DND-41 (cell line): ENCODE results near the gene UGT1A1.

Source experiments
- ATAC-seq: fragments of 200-7000 bp; cut with Tn5 transposase; 3 replicates; pipeline ENCODE4 v1.9.1; 2021; ENCODE audit warnings: low read depth; ENCODE audit not compliant: insufficient read depth
- DNase-seq: peaks from one replicate; pipeline ENCODE4 v3.0.0-alpha.2; 2020
- H2AFZ ChIP-seq: 2 replicates; pipeline ENCODE4 v1.6.0; 2012; ENCODE audit warnings: low read depth, low read length
- H3K27ac ChIP-seq: 2 replicates; pipeline ENCODE4 v1.5.1; 2012; ENCODE audit warnings: low read length, inconsistent platforms
- H3K27me3 ChIP-seq: fragments of 200-600 bp; sonication (generic); 2 replicates; pipeline ENCODE4 v1.6.0; 2012; ENCODE audit warnings: low read length, mild to moderate bottlenecking, inconsistent platforms; ENCODE audit not compliant: insufficient read depth, poor library complexity
- H3K36me3 ChIP-seq: 2 replicates; pipeline ENCODE4 v1.5.1; 2012; ENCODE audit warnings: low read length, inconsistent platforms; ENCODE audit not compliant: insufficient read depth
- H3K4me1 ChIP-seq: 2 replicates; pipeline ENCODE4 v1.5.1; 2012; ENCODE audit warnings: mild to moderate bottlenecking, low read length; ENCODE audit not compliant: insufficient read depth
- H3K4me2 ChIP-seq: 2 replicates; pipeline ENCODE4 v1.6.0; 2012; ENCODE audit warnings: mild to moderate bottlenecking, moderate library complexity, low read length, inconsistent platforms; ENCODE audit not compliant: insufficient read depth
- H3K4me3 ChIP-seq, 2 experiments: fragments of 200-600 bp in 1 of 2; shearing (Covaris generic) in 1 of 2; 2 replicates each; pipeline ENCODE4 v1.5.1; 2012 to 2016; ENCODE audit warnings: inconsistent platforms in 2 of 2, low read length in 2 of 2, mild to moderate bottlenecking in 2 of 2, low read depth in 1 of 2, moderate library complexity in 1 of 2
- H3K79me2 ChIP-seq: 2 replicates; pipeline ENCODE4 v1.6.0; 2012; ENCODE audit warnings: low read length, inconsistent platforms; ENCODE audit not compliant: insufficient read depth
- H3K9ac ChIP-seq: 2 replicates; pipeline ENCODE4 v1.6.0; 2012; ENCODE audit warnings: low read depth, mild to moderate bottlenecking, inconsistent platforms, low read length, moderate library complexity
- H3K9me3 ChIP-seq: 2 replicates; pipeline ENCODE4 v1.5.1; 2012; ENCODE audit warnings: low read length, moderate library complexity, mild to moderate bottlenecking, inconsistent platforms; ENCODE audit not compliant: insufficient read depth, severe bottlenecking
- H4K20me1 ChIP-seq: 2 replicates; pipeline ENCODE4 v1.6.0; 2012; ENCODE audit warnings: low read length; ENCODE audit not compliant: insufficient read depth
- CTCF ChIP-seq: IDR thresholded peaks from 2 replicates; pipeline ENCODE4 v1.5.1; 2012; ENCODE audit warnings: borderline replicate concordance, low read length, moderate library complexity, mild to moderate bottlenecking; ENCODE audit not compliant: poor library complexity, severe bottlenecking; ENCODE audit errors: extremely low read depth
- EZH2 ChIP-seq: IDR thresholded peaks from 3 replicates; pipeline ENCODE4 v1.6.1; 2012; ENCODE audit warnings: borderline replicate concordance, low read depth, mild to moderate bottlenecking, moderate library complexity, low read length, inconsistent platforms; ENCODE audit not compliant: severe bottlenecking

Gene UGT1A1

GRCh38 chr2:233811087-233811486 is 51.0 kb downstream of the UGT1A1 start:
- Histone ChIP-seq H3K27ac (no peak overlapping the region), H3K4me3 (no peak overlapping the region), H3K27me3 (peaks cover 42% of the 10 kb centered on the region), H3K4me2 (no peak overlapping the region), H3K9ac (no peak overlapping the region), H4K20me1 (peaks cover 3% of the 10 kb centered on the region; the same call in 1 of the 2 replicates), H3K79me2 (no peaks in the 10 kb centered on the region), H3K9me3 (no peaks in the 10 kb centered on the region), H3K36me3 (no peaks in the 10 kb centered on the region), H2AFZ (no peak overlapping the region), H3K4me1 (no peaks in the 10 kb centered on the region)
- no peak for DNase-seq
- ATAC-seq: no peak
- TF ChIP-seq CTCF (no peak), EZH2 (no peak)

- no peak overlapping the region for H2AFZ ChIP-seq
- no peaks in the 10 kb centered on the region for H3K4me1 ChIP-seq
- no peak overlapping the region for H3K4me3 ChIP-seq
- TF ChIP-seq CTCF (no peak), EZH2 (no peak)
- H3K79me2 ChIP-seq: no peaks in the 10 kb centered on the region
- H3K36me3 ChIP-seq: no peaks in the 10 kb centered on the region
- H3K9me3 ChIP-seq: no peaks in the 10 kb centered on the region
- ATAC-seq: no peak
- H3K9ac ChIP-seq: no peak overlapping the region
- DNase-seq: no peak
- no peak overlapping the region for H3K27ac ChIP-seq
- no peak overlapping the region for H3K4me2 ChIP-seq
- peaks cover 42% of the 10 kb centered on the region for H3K27me3 ChIP-seq
- peaks cover 3% of the 10 kb centered on the region; the same call in 1 of the 2 replicates for H4K20me1 ChIP-seq
Observed at GRCh38 chr2:233811732-233812131, 51.7 kb downstream of the UGT1A1 start.

GRCh38 chr2:233813236-233814055 is 53.4 kb downstream of the UGT1A1 start:
- H2AFZ ChIP-seq: no peak overlapping the region
- H4K20me1 ChIP-seq: no peaks in the 10 kb centered on the region
- H3K9ac ChIP-seq: no peak overlapping the region
- no peaks in the 10 kb centered on the region for H3K4me1 ChIP-seq
- no peaks in the 10 kb centered on the region for H3K36me3 ChIP-seq
- no peak overlapping the region for H3K27ac ChIP-seq
- H3K79me2 ChIP-seq: no peaks in the 10 kb centered on the region
- DNase-seq (no peak), ATAC-seq (no peak)
- no peak for TF ChIP-seq EZH2
- TF ChIP-seq CTCF: no peak
- H3K9me3 ChIP-seq: no peaks in the 10 kb centered on the region
- H3K4me2 ChIP-seq: no peak overlapping the region
- H3K4me3 ChIP-seq: no peak overlapping the region
- peaks cover 28% of the 10 kb centered on the region for H3K27me3 ChIP-seq
